HG03135 (cell line): ENCODE results near the gene TAF15.

Source experiments
- ATAC-seq: cut with Tn5 transposase; IDR thresholded peaks from one replicate; pipeline ENCODE4 v1.9.1; 2021; ENCODE audit warnings: mild to moderate bottlenecking, moderate library complexity; ENCODE audit not compliant: unreplicated experiment

The TAF15 gene

DNA sequence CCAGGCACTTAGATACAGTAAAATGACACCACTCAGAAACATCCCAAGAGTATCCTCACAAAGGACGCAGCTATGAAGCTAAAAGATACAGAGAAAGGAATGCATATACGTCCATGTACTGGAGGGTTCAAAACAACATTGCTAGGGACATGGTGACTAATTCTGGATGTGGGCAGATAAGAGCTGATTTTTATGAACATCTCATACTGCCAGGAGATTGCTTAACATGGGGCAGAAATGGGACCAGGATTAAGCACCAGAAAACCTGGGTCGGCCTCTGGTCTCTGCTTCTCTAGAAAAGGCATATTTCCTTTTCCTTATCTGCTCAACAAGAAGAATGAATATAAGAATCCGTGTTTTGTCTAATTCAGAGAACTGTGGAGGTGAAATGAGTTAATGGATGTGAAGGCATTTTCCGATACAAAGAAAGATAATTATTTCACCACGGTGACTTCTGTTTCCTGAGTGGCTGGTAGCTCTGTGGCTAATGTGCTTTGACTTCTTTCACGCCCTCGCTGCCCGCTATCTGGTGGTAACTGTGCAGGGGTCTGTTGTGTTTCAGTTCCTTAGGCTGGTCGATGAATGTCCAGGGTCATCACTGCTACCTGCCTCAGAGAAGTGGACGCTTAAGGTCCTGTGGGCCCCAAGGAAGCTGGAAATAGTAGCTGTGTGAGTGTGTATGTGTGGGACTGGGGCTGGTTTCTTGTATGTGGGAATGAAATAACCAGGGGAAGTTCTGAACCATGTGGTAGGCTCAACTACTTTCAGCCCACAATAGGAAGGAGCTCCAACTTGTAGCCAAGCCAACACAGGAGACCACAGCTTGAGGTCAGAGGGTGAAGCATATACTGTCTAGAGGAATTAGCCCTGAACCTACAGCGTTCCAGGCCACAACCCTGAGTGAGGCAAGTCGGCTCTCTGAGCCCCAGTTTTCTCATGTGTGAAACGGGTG, 86.6 kb downstream of the TAF15 start:
- ATAC-seq = no peak
